ENCODE measurements around the gene RBM20.

Gene RBM20

GRCh38 chr10:110845192-110845755 lies 201.1 kb downstream of the RBM20 start:
- in situ Hi-C loops (cut with MboI; ENCODE audit: low sequenced_read_pairs): no loop called here

DNA sequence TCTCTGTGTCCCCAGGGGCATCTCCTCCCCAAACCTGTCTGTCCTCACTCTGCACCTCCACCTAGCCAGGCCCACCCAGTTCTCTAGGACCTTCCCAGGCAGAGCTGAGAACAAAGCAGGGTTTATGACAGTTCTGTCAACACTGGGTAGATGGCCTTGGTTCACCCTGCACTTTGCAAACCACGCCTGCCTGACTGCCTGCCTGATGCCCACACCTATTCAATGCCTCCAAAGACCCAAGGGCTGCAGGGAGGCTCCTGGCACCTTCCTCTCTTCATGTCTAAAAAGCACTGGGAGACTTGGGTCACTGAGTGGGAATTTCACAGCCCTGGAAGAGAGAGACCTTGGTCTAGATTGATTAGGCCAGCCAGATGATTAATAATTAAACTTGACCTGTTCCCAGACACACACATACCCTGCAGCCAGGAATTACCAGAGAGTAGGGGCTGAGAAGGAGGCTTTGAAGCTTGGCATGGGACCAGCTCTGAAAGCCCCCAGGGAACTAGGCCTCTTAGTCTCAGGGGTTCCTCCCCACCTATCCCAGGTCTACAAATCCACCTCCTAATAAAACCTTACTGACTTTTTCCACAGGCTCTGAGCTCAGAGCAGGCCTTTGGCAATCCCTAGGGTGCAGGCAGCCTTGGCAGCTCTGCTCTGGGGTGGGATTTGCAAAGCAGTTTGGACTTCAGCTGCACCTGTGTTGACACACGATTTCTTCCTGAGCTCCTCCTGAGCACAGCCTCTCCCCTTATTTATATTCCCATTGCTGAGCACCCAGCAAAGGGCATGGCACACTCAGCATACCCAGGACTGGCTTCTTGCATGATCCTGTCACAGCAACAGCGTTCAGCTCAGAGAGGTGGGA lies 201.9 kb downstream of the RBM20 start:
- in situ Hi-C loops (cut with MboI; ENCODE audit: low sequenced_read_pairs): no loop called here

DNA sequence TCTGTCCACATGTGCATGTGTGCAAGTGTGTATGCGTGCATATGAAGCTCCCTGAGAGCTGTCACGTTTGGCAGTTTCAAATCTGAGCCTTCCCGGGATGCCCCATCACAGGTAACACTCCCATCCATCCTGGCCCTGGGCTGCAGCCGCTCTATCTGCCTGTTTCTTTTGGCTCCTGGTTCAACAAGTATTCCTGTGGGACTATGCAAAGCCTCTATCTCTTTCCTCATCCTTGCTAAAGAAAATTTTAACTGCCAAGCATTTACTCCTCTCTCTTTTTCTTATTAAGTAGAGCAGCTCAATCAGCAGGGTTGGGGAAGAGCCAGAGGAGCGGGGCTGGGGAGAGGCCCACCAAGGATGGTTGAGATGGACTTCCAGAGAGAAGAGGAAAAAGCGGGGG lies 203.2 kb downstream of the RBM20 start:
- in situ Hi-C loops (cut with MboI; ENCODE audit: low sequenced_read_pairs): no loop called here

DNA sequence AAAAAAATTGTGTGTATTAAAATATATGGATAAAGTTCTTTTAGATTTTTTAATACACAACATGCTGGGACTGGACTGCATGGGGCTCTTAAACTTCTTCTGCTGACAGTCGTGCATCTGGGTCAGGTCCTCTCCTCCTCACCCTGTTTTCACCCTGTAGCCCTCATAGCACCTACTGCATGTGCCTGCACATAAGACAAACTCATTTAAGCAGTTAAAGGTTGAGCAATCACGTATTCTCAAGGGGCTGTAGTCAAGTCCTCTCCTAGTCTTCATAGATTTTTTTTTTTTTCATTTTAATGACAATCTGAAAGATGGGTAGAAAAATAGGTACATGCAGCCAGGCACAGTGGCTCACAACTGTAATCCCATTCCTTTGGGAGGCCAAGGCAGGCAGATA lies 204.0 kb downstream of the RBM20 start:
- in situ Hi-C loops (cut with MboI; ENCODE audit: low sequenced_read_pairs): no loop called here

DNA sequence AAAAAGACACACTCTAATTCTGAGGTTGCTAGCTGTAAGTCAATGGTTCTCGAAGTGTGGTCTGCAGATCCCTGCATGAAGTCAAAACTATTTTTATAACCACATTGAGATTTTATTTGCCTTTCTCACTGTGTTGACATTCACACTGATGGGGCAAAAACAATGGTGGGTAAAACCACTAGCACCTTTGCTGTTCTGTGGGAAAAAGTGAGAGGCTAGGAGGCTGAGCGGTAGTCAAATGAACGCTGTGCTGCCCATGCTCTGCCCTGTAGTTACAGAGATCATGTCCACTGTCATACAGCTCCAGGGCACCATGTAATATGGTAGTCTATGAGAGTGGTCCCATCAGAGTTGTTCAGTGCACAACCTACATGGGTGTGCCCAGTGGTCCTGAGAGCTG lies 206.0 kb downstream of the RBM20 start:
- in situ Hi-C loops (cut with MboI; ENCODE audit: low sequenced_read_pairs): no loop called here

- in situ Hi-C loops (cut with MboI; ENCODE audit: low sequenced_read_pairs): no loop called here
Observed at GRCh38 chr10:110851020-110851612, 207.0 kb downstream of the RBM20 start.

- in situ Hi-C loops (cut with MboI; ENCODE audit: low sequenced_read_pairs): no loop called here
Observed at GRCh38 chr10:110852255-110852896, 208.2 kb downstream of the RBM20 start.

DNA sequence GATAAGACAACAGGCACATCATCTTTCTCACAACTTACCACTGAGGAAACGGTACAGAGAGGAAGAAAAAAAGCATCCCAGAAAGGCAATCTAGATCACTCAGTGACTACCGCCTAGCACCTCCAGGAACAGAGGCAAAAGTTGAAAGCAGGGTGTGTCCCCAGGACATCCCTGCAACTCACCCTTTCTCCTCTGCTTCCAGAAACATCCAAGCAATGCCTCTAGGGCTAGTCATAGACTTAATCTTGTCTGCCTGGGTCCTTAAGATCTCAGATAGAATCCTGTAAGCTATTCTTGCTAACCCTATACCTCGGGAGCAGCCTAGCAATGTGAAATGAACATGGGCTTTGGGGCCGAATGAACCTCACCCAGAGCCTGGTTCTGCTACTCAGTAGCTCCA lies 208.8 kb downstream of the RBM20 start:
- in situ Hi-C loops (cut with MboI; ENCODE audit: low sequenced_read_pairs): no loop called here

- in situ Hi-C loops (cut with MboI; ENCODE audit: low sequenced_read_pairs): no loop called here
Observed at GRCh38 chr10:110853921-110854605, 209.9 kb downstream of the RBM20 start.

GRCh38 chr10:110857265-110858171 lies 213.4 kb downstream of the RBM20 start:
- in situ Hi-C loops (cut with MboI; ENCODE audit: low sequenced_read_pairs): no loop called here

DNA sequence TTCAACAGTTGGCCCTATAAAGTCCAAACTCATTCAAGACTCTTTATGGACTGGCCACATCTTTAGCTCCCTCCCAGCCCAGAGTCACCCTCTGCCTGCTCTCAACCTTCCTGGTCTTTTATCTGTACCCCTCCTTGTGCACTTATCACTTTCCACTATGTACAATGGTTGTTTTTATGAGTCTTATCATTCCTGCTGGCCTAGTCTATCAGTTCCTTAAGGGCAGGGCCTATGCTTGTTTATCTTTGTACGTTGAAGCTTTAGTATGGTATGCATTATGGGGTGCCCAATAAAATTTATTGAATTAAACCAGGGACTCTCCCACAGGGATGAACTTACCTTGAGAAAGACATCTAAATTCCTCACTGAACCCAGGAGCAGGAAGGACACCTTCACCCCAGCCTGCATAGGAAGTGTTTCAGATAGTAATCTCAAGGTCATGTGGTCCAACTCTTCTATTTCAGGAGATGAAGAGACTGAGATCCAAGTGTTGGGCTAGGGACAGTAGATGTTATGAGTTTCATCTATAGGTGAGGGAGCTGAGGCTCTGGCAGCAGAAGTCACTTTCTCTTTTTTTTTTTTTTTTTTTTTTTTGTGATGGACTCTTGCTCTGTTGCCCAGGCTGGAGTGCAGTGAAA lies 214.3 kb downstream of the RBM20 start:
- in situ Hi-C loops (cut with MboI; ENCODE audit: low sequenced_read_pairs): no loop called here

DNA sequence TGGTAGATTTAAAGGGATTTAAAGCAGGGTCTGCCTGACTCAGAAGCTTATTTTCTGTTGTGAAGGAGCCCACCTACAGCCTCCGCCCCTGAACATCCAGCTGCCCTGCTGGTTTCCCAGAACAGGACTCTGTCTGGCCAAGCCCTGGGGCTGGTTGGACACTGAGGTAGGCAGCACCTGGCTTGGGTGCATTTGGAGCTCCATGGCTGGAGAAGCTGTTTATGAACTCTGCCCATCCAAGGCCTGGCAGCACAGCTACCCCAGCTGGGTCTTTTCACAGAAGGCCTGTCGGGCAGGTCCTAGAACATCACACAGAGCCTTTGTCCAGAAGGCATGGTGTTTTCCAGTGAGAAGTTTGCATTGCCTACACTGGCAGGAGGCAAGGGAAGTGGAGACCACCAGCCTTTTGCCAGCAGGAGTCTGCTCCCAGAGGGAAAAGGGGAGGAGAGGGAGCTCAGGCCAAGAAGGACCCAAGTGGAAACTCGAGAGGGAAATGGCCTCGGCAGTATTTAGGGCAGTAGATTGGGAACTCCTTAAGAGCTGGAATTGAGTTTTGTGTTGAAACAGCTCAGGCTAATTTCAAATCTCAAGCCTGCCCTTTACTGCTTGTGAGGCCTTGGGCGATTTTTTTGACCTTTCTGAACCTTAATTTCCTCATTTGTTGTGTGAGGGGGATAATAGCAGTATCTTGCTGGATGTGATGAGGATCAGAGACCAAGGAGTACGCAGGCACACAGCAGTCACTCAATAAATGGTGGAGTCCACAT lies 215.3 kb downstream of the RBM20 start:
- in situ Hi-C loops (cut with MboI; ENCODE audit: low sequenced_read_pairs): no loop called here

DNA sequence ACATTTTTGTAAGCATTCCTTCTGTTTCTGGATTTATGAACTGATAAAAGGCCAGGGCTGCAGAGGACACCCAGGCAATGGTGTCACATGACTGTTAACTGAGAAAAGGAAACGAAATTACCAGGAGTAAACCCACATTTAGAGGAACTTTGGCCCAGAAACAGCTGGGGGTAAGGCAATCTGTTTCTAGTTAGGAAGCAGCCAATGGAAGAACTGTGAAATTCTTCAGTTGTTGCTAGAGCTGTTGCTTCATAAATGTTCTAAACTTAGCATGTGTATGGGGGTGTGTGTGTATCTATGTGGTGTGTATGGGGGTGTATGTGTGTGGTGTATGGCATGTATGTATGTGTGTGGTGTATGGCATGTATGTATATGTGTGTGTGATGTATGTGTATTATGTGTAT lies 215.8 kb downstream of the RBM20 start:
- in situ Hi-C loops (cut with MboI; ENCODE audit: low sequenced_read_pairs): no loop called here

DNA sequence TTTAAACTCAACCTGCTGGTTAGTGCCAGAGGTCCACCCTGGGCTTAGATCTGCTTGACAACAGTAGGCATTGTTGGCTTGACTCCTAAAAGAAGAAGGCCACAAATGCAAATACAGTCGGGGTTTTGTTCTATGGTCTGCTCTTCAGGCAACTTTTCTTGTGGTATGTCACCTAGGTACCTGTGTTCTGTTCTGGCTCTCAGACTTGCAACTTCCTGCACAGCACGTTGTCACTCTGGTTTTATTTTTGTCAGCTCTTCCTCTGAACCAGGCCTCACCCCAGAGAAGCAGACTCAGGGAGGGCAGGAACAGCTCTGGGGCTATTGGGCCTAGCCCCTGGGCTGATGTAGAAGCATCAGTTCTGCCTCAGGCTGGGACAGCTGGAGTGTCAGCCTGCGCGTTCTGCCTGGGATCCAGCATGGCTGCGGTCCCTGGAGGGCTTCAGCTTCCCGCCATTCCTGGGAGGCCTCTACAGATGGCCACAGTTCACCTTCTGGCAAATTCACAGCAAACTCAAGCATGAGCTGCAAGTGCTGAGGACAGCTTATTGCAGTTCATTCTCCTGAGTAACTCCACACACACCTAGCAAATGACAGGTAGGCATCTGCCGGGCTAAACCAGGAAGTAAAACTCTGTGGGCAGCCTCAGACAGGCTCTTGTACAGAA lies 216.6 kb downstream of the RBM20 start:
- in situ Hi-C loops (cut with MboI; ENCODE audit: low sequenced_read_pairs): no loop called here

GRCh38 chr10:110861476-110861875 lies 217.3 kb downstream of the RBM20 start:
- in situ Hi-C loops (cut with MboI; ENCODE audit: low sequenced_read_pairs): no loop called here

GRCh38 chr10:110861930-110862649 lies 218.0 kb downstream of the RBM20 start:
- in situ Hi-C loops (cut with MboI; ENCODE audit: low sequenced_read_pairs): no loop called here

DNA sequence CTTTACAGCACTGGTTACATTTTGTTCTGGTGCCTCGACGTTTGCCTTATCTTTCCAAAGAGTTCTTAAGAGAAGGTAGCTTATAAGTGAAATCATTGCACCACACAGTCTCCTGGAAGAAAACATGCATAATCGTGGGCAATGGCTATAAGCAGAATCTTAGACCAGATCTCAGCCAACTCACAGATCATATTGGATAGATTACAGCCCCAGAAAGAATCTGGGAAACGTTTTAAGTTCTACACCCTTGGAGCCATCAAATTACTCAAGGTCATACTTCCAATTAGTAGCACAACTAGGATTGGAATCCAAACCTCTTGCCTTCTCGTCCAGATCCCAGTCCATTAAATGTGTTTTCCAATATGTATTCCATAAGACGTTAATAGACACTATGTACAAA lies 218.8 kb downstream of the RBM20 start:
- in situ Hi-C loops (cut with MboI; ENCODE audit: low sequenced_read_pairs): no loop called here

DNA sequence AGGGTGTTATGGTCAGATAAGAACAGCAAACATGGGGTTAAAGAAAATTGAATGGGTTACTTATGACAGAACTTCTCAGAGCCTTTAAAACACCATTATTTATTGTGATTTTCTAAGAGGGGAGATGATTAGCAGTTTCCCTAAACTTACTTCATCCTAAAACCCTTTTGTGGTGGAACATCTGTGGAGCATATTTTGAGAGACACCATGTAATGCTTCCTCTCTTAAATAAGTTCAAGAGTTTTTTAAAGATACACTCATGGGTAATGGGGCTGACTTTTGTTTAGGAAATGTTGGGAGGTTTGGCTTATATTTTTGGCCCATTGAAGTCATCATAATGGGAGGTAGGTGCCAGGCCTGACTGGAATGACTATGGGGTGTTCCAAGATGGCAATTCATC lies 219.2 kb downstream of the RBM20 start:
- in situ Hi-C loops (cut with MboI; ENCODE audit: low sequenced_read_pairs): no loop called here

All from hTERT RPE-1 (cell line).